Parathyroid adenoma (tissue), 2 donors: ENCODE data around the gene NDRG3.
A peak's percentile ranks its signal among the peaks of the same experiment; 100 is the strongest.

Source experiments
- H2AFZ ChIP-seq: fragments of 300-600 bp; sonication (generic); one replicate; pipeline ENCODE4 v1.7.0; 2017; ENCODE audit warnings: antibody characterized with exemption, mild to moderate bottlenecking
- H3K27ac ChIP-seq: fragments of 300-600 bp; sonication (generic); one replicate; pipeline ENCODE4 v1.7.0; 2017
- H3K27me3 ChIP-seq: fragments of 300-600 bp; sonication (generic); one replicate; pipeline ENCODE4 v1.7.0; 2017; ENCODE audit warnings: low read length; ENCODE audit not compliant: control insufficient read depth, insufficient read depth
- H3K36me3 ChIP-seq: fragments of 300-600 bp; sonication (generic); one replicate; pipeline ENCODE4 v1.7.0; 2017; ENCODE audit warnings: low read length; ENCODE audit not compliant: control insufficient read depth, insufficient read depth
- H3K4me1 ChIP-seq: fragments of 300-600 bp; sonication (generic); one replicate; pipeline ENCODE4 v1.7.0; 2017; ENCODE audit warnings: control low read depth
- H3K4me2 ChIP-seq: fragments of 300-600 bp; sonication (generic); one replicate; pipeline ENCODE4 v1.7.0; 2017; ENCODE audit warnings: low read length
- H3K4me3 ChIP-seq: fragments of 300-600 bp; sonication (generic); one replicate; pipeline ENCODE4 v1.7.0; 2017; ENCODE audit warnings: low read depth, low read length
- H3K79me2 ChIP-seq: fragments of 300-600 bp; sonication (generic); one replicate; pipeline ENCODE4 v1.7.0; 2017; ENCODE audit warnings: control low read depth
- H3K9ac ChIP-seq: fragments of 300-600 bp; sonication (generic); one replicate; pipeline ENCODE4 v1.7.0; 2017; ENCODE audit warnings: mild to moderate bottlenecking
- H3K9me3 ChIP-seq: fragments of 300-600 bp; sonication (generic); one replicate; pipeline ENCODE4 v1.7.0; 2017; ENCODE audit warnings: low read length; ENCODE audit not compliant: control insufficient read depth
- TF ChIP-seq, protein P1 (sequence below): fragments of 300-600 bp; sonication (generic); IDR thresholded peaks from one replicate; pipeline ENCODE4 v1.7.0; 2017; ENCODE audit warnings: antibody characterized with exemption, mild to moderate bottlenecking
- donor health status: primary hyperparathyroidism.

Gene NDRG3

DNA sequence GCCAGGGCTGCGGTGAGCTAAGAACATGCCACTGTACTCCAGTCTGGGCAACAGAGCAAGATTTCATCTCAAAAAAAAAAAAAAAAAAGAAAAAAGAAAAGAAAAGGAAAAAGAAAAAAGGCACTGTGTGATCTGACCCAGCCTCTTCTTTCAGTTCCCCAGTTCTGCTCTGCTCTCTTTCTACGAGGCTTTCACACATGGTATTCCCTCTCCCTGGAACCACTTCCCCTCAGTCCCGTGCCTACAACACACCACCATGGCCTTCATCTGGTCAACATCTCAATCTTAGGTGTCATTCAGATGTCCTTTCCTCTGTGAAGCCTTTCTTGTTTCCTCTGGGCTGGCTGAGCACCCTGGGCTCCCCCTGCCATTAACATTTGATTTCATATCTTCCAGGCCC lies 29.9 kb upstream of the NDRG3 start:
- Histone ChIP-seq H3K4me2 (no peak overlapping the region), H3K9me3 (no peaks in the 10 kb centered on the region), H3K4me3 (no peak overlapping the region), H3K27ac (no peak overlapping the region), H2AFZ (no peak overlapping the region), H3K36me3 (no peaks in the 10 kb centered on the region), H3K9ac (no peak overlapping the region), H3K4me1 (peaks cover 6% of the 10 kb centered on the region), H3K79me2 (peaks cover 4% of the 10 kb centered on the region), H3K27me3 (no peaks in the 10 kb centered on the region)
- TF ChIP-seq, protein P1, sequence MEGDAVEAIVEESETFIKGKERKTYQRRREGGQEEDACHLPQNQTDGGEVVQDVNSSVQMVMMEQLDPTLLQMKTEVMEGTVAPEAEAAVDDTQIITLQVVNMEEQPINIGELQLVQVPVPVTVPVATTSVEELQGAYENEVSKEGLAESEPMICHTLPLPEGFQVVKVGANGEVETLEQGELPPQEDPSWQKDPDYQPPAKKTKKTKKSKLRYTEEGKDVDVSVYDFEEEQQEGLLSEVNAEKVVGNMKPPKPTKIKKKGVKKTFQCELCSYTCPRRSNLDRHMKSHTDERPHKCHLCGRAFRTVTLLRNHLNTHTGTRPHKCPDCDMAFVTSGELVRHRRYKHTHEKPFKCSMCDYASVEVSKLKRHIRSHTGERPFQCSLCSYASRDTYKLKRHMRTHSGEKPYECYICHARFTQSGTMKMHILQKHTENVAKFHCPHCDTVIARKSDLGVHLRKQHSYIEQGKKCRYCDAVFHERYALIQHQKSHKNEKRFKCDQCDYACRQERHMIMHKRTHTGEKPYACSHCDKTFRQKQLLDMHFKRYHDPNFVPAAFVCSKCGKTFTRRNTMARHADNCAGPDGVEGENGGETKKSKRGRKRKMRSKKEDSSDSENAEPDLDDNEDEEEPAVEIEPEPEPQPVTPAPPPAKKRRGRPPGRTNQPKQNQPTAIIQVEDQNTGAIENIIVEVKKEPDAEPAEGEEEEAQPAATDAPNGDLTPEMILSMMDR, result no peak

DNA sequence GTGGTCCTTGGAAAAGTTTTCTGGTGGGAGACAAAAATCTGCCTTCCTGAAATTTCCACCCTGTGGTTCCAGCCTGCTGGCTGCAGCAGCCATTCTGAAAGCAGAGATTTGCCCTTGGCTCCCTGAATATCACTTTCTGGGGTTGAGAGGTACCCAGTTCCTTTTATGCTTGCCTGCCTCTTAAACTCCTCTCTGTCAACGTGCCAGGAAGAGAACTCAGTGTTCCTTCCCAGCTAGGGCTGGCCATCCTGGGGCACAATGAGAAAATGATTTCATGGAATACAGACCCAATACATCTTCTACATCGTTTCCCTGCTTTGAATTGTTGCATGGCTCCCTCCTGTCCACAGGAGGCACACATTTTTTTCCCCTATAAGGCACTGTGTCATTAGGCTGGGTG lies 29.3 kb upstream of the NDRG3 start:
- Histone ChIP-seq H3K4me1 (peaks cover 6% of the 10 kb centered on the region), H3K4me2 (no peak overlapping the region), H3K9me3 (no peaks in the 10 kb centered on the region), H3K36me3 (no peaks in the 10 kb centered on the region), H3K27me3 (no peaks in the 10 kb centered on the region), H3K27ac (peak overlapping the region; percentile 93), H3K79me2 (peaks cover 4% of the 10 kb centered on the region), H2AFZ (no peak overlapping the region), H3K4me3 (no peak overlapping the region), H3K9ac (no peak overlapping the region)
- TF ChIP-seq, protein P1, result no peak

DNA sequence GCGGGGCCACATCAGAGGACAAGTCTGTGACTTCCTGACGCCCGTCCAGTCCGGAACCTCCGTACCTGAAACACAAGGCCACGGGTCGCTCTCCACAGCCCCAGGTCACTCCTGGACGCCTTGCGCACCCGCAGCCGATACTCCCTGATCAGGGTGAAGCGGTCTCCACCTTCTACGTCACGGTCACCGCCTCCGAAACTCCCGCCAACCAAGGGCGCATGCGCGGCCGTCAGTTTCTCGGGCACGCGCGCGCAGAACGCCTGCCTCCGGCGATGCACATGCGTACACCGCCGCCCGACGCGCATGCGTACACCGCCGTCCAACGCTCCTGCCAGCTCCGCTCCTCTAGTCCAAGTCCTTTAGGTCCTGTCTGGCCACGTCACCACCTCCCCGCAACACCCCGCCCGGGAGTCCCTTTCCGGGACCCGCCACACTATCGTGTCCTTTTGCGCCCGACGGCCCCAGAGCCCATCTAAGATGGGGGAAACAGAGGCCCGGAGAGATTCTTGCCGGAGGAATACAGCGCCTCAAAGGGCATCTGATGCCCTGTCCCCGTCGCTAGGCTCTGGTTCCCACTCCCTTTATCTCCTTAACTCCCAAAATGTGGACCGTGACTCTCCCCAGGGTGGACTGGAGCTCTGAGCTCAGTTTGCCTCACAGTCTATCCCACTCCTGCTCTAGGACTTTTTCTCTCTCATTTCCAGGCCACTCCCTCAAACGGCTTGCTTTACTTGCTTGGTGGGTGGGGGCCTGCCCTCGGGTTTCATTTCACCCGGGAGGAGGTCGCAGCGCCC lies 27.9 kb upstream of the NDRG3 start, which contains the start of gene DSN1:
Gene DSN1, minus strand, starts transcription at position 167 of the 794 bp plus-strand sequence. CDS start 2,305 bp downstream, outside the sequence.
- Histone ChIP-seq H3K4me3 (peak within 1 kb of the TSS; percentile 85), H3K27me3 (no peaks in the 10 kb centered on the region), H3K9me3 (no peaks in the 10 kb centered on the region), H3K27ac (peak within 1 kb of the TSS; percentile 93), H3K4me2 (peak within 1 kb of the TSS; percentile 94), H2AFZ (peak within 1 kb of the TSS; percentile 100), H3K36me3 (no peaks in the 10 kb centered on the region), H3K79me2 (peaks cover 4% of the 10 kb centered on the region), H3K4me1 (peaks cover 6% of the 10 kb centered on the region), H3K9ac (peak within 1 kb of the TSS; percentile 97)
- TF ChIP-seq, protein P1, result no peak

DNA sequence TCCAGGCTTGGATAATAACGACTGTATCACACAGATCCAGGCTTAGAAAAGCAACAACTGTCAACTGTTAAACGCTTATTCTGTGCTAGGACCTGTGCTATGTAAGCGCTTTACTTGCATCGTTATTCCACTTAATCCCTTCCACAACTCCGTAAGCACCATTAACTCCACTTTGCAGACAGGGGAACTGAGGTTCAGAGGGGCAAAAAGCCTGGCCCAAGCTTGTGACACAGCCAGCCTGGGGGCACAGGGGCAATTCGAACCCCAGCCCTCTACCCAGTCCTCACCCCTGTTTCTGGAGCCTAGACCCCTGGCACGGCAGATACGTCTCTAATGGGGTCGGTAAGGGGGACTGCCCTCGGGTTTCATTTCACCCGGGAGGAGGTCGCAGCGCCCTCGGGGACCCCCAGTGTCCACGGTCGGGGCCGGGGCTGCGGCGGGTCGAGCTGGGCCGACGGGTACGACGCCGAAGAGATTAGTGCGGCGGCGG lies 27.3 kb upstream of the NDRG3 start:
- Histone ChIP-seq H3K27ac (peak overlapping the region; percentile 93), H3K4me2 (peak overlapping the region; percentile 94), H3K9ac (peak overlapping the region; percentile 22), H2AFZ (peak overlapping the region; percentile 100), H3K36me3 (no peaks in the 10 kb centered on the region), H3K4me1 (peaks cover 6% of the 10 kb centered on the region), H3K4me3 (peak overlapping the region; percentile 85), H3K9me3 (no peaks in the 10 kb centered on the region), H3K27me3 (no peaks in the 10 kb centered on the region), H3K79me2 (peaks cover 4% of the 10 kb centered on the region)
- TF ChIP-seq, protein P1, result no peak
